HUES48 (cell line): ENCODE results near the gene DIO1.

ENCODE experiments used
- H3K27ac ChIP-seq: one replicate; pipeline ENCODE4 v1.7.0; 2013; ENCODE audit warnings: low read depth, low read length, inconsistent platforms
- H3K27me3 ChIP-seq: 2 replicates; pipeline ENCODE4 v1.6.1; 2013; ENCODE audit warnings: mild to moderate bottlenecking, low read length; ENCODE audit not compliant: control insufficient read depth, insufficient read depth
- H3K36me3 ChIP-seq: 2 replicates; pipeline ENCODE4 v1.6.1; 2013; ENCODE audit warnings: low read length; ENCODE audit not compliant: control insufficient read depth, insufficient read depth
- H3K4me1 ChIP-seq: 2 replicates; pipeline ENCODE4 v1.6.1; 2013; ENCODE audit warnings: mild to moderate bottlenecking, low read length; ENCODE audit not compliant: control insufficient read depth, insufficient read depth
- H3K4me3 ChIP-seq: 2 replicates; pipeline ENCODE4 v1.5.1; 2013; ENCODE audit warnings: mild to moderate bottlenecking, low read depth, low read length
- H3K9ac ChIP-seq: 2 replicates; pipeline ENCODE4 v1.6.1; 2013; ENCODE audit warnings: mild to moderate bottlenecking, low read depth, low read length, moderate library complexity
- H3K9me3 ChIP-seq: 2 replicates; pipeline ENCODE4 v1.6.1; 2013; ENCODE audit warnings: low read length; ENCODE audit not compliant: control insufficient read depth, insufficient read depth

DIO1 gene

DNA sequence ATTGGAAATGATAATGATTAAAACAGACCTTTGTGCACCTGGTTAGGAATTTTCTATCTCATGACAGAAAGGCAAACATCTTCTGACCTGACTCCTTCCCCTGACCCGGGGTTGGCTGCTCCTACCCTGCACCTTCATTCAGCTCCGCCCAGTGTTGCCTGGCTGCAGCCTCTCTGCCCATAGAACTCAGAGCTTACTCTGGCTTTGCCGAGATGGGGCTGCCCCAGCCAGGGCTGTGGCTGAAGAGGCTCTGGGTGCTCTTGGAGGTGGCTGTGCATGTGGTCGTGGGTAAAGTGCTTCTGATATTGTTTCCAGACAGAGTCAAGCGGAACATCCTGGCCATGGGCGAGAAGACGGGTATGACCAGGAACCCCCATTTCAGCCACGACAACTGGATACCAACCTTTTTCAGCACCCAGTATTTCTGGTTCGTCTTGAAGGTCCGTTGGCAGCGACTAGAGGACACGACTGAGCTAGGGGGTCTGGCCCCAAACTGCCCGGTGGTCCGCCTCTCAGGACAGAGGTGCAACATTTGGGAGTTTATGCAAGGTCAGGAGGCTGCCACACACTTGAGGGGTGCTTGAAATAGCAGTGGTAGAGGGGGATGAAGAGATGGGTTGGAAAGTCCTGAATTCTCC lies at the start of gene DIO1:
TSS of gene DIO1 (plus strand) at position 189 of the 638 bp plus-strand sequence. CDS start at position 213, 24 bp downstream.
- H3K27ac ChIP-seq, result no peak within 1 kb of the TSS
- no peaks in the 10 kb centered on the region for H3K36me3 ChIP-seq
- H3K27me3 ChIP-seq, result no peaks in the 10 kb centered on the region
- H3K4me1 ChIP-seq, result peaks cover 6% of the 10 kb centered on the region
- H3K9me3 ChIP-seq, result no peaks in the 10 kb centered on the region
- H3K9ac ChIP-seq, result no peak within 1 kb of the TSS
- no peak within 1 kb of the TSS for H3K4me3 ChIP-seq

GRCh38 chr1:53847980-53848379 lies 46.0 kb upstream of the DIO1 start:
- Histone ChIP-seq H3K9ac (no peak overlapping the region), H3K9me3 (no peaks in the 10 kb centered on the region), H3K27me3 (no peaks in the 10 kb centered on the region), H3K27ac (no peak overlapping the region), H3K4me3 (no peak overlapping the region), H3K4me1 (no peaks in the 10 kb centered on the region), H3K36me3 (peaks cover 14% of the 10 kb centered on the region; the same call in 1 of the 2 replicates)

DNA sequence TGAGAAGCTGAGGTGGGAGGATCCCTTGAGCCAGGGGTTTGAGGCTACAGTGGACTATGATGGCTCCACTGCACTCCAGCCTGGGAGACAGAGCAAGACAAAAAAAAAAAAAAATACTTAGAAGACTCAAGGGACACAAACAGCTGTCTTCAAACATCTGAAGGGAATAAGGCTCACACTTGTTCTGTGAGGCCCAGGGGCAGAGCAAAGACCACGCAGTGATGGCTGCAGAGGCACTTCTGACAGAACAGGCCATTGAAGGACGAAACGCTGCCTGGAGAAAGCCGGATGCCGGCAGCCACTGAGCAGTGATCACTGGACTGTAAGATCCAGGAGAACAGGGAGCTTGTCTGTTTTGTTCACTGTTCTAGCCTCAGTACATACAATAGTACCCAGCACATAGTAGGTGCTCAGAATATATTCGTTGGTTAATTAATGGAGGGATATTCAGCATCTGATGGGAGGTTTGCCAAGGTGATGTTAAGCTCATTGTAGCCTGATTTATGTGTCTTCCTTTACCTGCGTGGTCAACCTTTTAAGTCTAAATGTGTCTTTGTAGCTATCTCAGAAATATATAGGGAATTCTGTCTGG lies 43.8 kb upstream of the DIO1 start:
- H3K27ac ChIP-seq, result no peak overlapping the region
- no peaks in the 10 kb centered on the region for H3K4me1 ChIP-seq
- H3K9ac ChIP-seq, result no peak overlapping the region
- H3K36me3 ChIP-seq, result peaks cover 29% of the 10 kb centered on the region
- H3K4me3 ChIP-seq, result no peak overlapping the region
- H3K9me3 ChIP-seq, result no peaks in the 10 kb centered on the region
- H3K27me3 ChIP-seq, result no peaks in the 10 kb centered on the region

DNA sequence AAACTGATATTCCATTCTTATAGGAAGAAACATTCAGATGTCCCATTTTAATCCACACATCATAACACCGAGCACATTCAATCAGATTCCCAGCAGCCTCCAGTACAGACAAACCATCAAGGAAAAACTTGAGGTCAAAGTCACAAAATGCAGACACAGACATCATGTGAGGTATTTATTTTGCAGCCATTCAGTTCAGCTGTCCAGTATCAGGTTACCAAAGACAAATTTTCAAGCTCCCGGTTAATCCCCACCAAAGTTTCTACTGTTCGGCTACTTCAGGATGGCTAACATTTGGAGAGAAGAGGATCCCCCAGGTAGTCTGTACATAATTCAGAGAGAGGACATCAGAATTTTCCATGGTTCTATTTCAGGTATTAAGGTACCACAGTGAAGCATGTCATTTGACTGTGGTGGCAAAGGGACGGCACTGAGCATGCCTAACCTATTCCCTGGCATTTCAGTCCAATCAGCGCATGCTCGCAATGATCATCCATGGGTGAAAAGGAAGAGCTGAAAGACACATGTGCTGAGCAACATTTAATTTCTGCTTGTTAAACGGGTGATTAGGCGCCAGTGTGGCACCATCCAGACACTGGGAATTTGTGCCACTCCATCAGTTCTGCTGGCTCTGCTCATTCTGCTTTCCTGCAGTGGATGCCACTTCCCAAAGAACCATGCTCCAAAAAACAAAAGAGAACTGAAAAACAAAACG lies 42.3 kb upstream of the DIO1 start:
- no peaks in the 10 kb centered on the region for H3K9me3 ChIP-seq
- H3K4me1 ChIP-seq, result no peaks in the 10 kb centered on the region
- H3K36me3 ChIP-seq, result peaks cover 29% of the 10 kb centered on the region
- H3K4me3 ChIP-seq, result no peak overlapping the region
- no peaks in the 10 kb centered on the region for H3K27me3 ChIP-seq
- H3K27ac ChIP-seq, result no peak overlapping the region
- H3K9ac ChIP-seq, result no peak overlapping the region

DNA sequence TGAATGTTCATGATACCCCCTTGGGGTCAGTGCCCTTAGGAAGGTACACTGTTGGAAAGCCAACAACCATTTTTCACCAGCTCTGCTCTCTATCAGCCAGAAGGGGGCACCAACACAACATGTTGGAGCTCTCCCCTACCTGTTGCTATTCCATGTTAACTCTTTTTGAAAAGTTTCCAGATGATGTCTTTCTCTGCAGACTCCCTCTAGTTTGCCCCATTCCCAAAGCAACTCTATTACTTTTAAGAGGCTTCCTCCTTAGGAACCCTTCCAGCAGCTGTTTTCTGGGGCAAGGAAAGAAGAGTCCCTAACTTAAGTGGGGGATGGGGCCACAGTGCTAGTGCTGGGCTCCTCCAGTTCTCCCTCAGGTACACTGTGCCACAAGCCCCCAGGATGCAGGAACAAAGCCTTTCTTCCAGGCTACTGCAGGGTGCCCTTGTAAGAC lies 33.0 kb upstream of the DIO1 start:
- Histone ChIP-seq H3K9me3 (no peaks in the 10 kb centered on the region), H3K4me1 (0 out of 2 replicates have a peak, but pooled peaks cover 5% of the 10 kb centered on the region), H3K9ac (no peak overlapping the region), H3K4me3 (no peak overlapping the region), H3K27me3 (no peaks in the 10 kb centered on the region), H3K36me3 (peaks cover 18% of the 10 kb centered on the region), H3K27ac (peak overlapping the region; percentile 31)

- H3K4me1 ChIP-seq, result 0 out of 2 replicates have a peak, but pooled peaks cover 5% of the 10 kb centered on the region
- H3K27me3 ChIP-seq, result no peaks in the 10 kb centered on the region
- no peak overlapping the region for H3K4me3 ChIP-seq
- peaks cover 25% of the 10 kb centered on the region for H3K36me3 ChIP-seq
- no peaks in the 10 kb centered on the region for H3K9me3 ChIP-seq
- H3K9ac ChIP-seq, result no peak overlapping the region
- no peak overlapping the region for H3K27ac ChIP-seq
These were observed 31.5 kb upstream of the DIO1 start for GRCh38 chr1:53862507-53862906.

GRCh38 chr1:53868565-53868964 lies 25.4 kb upstream of the DIO1 start:
- Histone ChIP-seq H3K27ac (no peak overlapping the region), H3K27me3 (no peaks in the 10 kb centered on the region), H3K9me3 (no peaks in the 10 kb centered on the region), H3K4me3 (no peak overlapping the region), H3K36me3 (peaks cover 45% of the 10 kb centered on the region), H3K9ac (no peak overlapping the region), H3K4me1 (no peaks in the 10 kb centered on the region)

DNA sequence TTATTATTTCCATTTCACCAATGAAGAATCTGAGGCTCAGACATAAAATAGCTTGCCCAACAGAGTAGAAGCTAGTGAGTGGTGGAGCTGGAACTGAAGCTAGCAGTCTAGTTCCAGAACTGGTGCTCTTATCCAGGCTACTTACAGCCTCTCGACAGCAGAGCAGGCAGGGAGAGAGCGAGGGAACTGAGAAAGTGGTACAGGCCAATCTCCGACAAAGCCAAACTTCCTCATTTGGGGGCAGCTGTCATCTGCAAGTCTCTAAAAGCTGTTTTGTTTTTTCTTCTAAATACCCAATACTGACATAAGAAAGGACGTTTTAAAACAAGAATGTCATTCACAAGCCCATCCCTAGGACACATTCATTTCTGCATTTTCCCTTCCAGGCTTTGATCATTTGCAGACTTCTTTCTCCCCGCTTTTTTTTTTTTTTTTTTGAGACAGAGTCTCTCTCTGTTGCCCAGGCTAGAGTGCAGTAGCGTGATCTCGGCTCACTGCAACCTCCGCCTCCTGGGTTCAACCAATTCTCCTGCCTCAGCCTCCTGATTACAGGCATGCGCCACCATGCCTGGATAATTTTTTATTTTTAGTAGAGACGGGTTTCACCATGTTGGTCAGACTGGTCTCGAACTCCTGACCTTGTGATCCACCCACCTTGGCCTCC lies 24.4 kb upstream of the DIO1 start:
- no peak overlapping the region for H3K9ac ChIP-seq
- H3K36me3 ChIP-seq, result peaks cover 45% of the 10 kb centered on the region
- H3K9me3 ChIP-seq, result no peaks in the 10 kb centered on the region
- H3K4me3 ChIP-seq, result no peak overlapping the region
- no peaks in the 10 kb centered on the region for H3K27me3 ChIP-seq
- no peaks in the 10 kb centered on the region for H3K4me1 ChIP-seq
- no peak overlapping the region for H3K27ac ChIP-seq

DNA sequence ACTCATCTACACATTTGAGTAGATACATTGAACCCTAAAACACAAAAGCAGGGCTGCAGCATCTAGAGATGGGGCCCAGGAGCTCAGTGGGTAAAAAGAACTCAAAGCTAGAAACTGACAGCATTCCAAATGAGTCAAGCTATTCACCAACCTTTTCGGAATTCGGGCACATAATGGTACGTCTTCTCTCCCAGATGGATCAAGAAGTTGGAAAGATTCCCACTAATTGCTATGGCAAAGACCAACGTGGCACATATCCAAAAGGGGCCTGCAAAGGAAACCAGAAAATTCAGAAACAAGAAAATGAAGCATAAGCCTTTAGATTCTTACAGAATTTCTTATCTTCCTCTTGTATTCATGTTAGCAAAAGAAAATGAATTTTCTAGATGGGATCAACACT lies 22.8 kb upstream of the DIO1 start:
- Histone ChIP-seq H3K4me3 (no peak overlapping the region), H3K9ac (no peak overlapping the region), H3K36me3 (peaks cover 56% of the 10 kb centered on the region), H3K9me3 (no peaks in the 10 kb centered on the region), H3K27me3 (no peaks in the 10 kb centered on the region), H3K4me1 (no peaks in the 10 kb centered on the region), H3K27ac (no peak overlapping the region)

DNA sequence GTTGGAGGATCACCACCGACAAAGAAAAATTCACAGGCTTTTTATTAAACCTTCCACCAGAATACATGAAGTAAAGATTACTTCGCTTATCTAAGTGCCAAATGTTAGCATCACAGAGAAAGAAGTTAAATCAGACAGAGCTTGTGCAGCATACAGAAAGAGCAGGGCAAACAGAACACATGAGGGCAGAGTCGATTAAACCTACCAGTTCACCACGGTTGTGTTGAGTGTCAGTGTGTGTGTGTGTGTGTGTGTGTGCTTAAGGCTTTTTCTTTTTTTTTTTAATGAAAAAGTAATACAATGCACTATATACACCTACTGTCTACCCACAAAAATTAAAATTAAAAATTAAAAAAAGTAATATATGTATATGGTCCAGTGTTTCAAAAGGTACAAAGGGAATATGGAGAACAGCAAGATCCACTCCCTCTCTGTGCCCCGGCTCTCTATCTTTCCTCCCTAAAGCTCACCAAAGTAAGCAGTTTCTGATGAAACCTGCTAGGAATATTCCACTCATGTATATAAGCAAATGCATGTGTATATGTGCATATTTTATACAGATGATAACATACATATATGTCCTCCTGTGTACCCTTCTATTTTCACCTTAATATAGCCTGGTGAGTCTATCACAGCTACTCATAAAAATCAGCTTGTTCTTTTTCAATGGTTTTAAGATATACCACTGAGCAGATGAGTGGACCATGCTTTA lies 22.1 kb upstream of the DIO1 start:
- peaks cover 56% of the 10 kb centered on the region for H3K36me3 ChIP-seq
- no peaks in the 10 kb centered on the region for H3K9me3 ChIP-seq
- no peak overlapping the region for H3K27ac ChIP-seq

More for the DNA sequence above, 22.1 kb upstream of the DIO1 start:
- Histone ChIP-seq H3K4me3 (no peak overlapping the region), H3K4me1 (no peaks in the 10 kb centered on the region), H3K9ac (no peak overlapping the region), H3K27me3 (no peaks in the 10 kb centered on the region)
